Stromal cell of bone marrow (primary cell): ENCODE measurements around the gene EN1.
A peak's percentile ranks its signal among the peaks of the same experiment; 100 is the strongest.

Experiments
- DNase-seq: peaks from one replicate; pipeline ENCODE4 v3.0.0-alpha.2; 2012; ENCODE audit warnings: low read depth

The EN1 gene

GRCh38 chr2:118846953-118847761 is at the start of gene EN1:
EN1 (minus strand) TSS chr2:118847648; CDS start chr2:118847167, 481 bp downstream.
- no peak for DNase-seq

GRCh38 chr2:118893100-118893499 is 45.7 kb upstream of the EN1 start:
- DNase-seq = no peak

- no peak for DNase-seq
Observed at GRCh38 chr2:118889995-118890394, 42.5 kb upstream of the EN1 start.

GRCh38 chr2:118883792-118884191 is 36.3 kb upstream of the EN1 start:
- no peak for DNase-seq

GRCh38 chr2:118882693-118883336 is 35.4 kb upstream of the EN1 start:
- DNase-seq = peak; percentile 18

GRCh38 chr2:118881490-118882129 is 34.2 kb upstream of the EN1 start:
- DNase-seq = peak; percentile 6

GRCh38 chr2:118880501-118880900 is 33.1 kb upstream of the EN1 start:
- no peak for DNase-seq

- no peak for DNase-seq
Observed at GRCh38 chr2:118878531-118879149, 31.2 kb upstream of the EN1 start.

- no peak for DNase-seq
Observed at GRCh38 chr2:118875318-118875717, 27.9 kb upstream of the EN1 start.

- DNase-seq = no peak
Observed at GRCh38 chr2:118874324-118874723, 26.9 kb upstream of the EN1 start.

- DNase-seq = no peak
Observed at GRCh38 chr2:118865106-118865505, 17.7 kb upstream of the EN1 start.

- DNase-seq = no peak
Observed at GRCh38 chr2:118864207-118864606, 16.8 kb upstream of the EN1 start.

- no peak for DNase-seq
Observed at GRCh38 chr2:118861731-118862130, 14.3 kb upstream of the EN1 start.

- DNase-seq = no peak
Observed at GRCh38 chr2:118861242-118861641, 13.8 kb upstream of the EN1 start.

GRCh38 chr2:118860506-118860905 is 13.1 kb upstream of the EN1 start:
- no peak for DNase-seq

- no peak for DNase-seq
Observed at GRCh38 chr2:118859157-118859770, 11.8 kb upstream of the EN1 start.

- no peak for DNase-seq
Observed at GRCh38 chr2:118858485-118859156, 11.2 kb upstream of the EN1 start.

- no peak for DNase-seq
Observed at GRCh38 chr2:118857677-118858484, 10.4 kb upstream of the EN1 start.

GRCh38 chr2:118856978-118857676 is 9.7 kb upstream of the EN1 start:
- no peak for DNase-seq

- DNase-seq = no peak
Observed at GRCh38 chr2:118856330-118856977, 9.0 kb upstream of the EN1 start.
